IMR-90 (cell line): ENCODE data around the gene QKI.
A peak's percentile ranks its signal among the peaks of the same experiment; 100 is the strongest.

Experiments
- CEBPB ChIP-seq: IDR thresholded peaks from 2 replicates; pipeline ENCODE4 v1.6.1; 2012; ENCODE audit warnings: low read depth, low read length, improper control_type of control experiment
- CHD1 ChIP-seq: IDR thresholded peaks from 2 replicates; pipeline ENCODE4 v1.6.1; 2012; ENCODE audit warnings: low read depth, low read length, improper control_type of control experiment
- TF ChIP-seq, protein P1 (sequence below): conservative IDR thresholded peaks from 2 replicates; pipeline ENCODE4 v1.5.1; 2012; ENCODE audit warnings: mild to moderate bottlenecking, low read depth, low read length, improper control_type of control experiment

DNA sequence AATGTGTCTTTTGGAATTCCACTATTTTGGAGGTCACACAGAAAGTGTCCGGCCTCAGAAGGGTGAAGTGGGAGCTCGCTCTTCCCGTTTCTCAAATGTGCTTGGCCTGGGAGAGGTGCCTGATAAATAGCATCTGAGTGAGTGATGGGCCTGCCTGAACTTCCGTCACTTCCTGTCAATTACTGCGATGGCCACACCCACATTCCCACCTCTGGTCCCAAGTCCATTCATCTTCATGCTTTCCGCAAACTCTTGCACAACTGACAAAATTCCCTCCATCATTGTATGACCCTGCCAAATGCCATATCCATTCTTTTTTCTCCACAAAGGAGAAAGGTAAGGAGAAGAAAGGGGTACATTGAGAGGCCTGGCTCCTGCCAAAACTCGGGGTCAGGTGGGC, 169.0 kb downstream of the QKI start:
- TF ChIP-seq, protein P1, sequence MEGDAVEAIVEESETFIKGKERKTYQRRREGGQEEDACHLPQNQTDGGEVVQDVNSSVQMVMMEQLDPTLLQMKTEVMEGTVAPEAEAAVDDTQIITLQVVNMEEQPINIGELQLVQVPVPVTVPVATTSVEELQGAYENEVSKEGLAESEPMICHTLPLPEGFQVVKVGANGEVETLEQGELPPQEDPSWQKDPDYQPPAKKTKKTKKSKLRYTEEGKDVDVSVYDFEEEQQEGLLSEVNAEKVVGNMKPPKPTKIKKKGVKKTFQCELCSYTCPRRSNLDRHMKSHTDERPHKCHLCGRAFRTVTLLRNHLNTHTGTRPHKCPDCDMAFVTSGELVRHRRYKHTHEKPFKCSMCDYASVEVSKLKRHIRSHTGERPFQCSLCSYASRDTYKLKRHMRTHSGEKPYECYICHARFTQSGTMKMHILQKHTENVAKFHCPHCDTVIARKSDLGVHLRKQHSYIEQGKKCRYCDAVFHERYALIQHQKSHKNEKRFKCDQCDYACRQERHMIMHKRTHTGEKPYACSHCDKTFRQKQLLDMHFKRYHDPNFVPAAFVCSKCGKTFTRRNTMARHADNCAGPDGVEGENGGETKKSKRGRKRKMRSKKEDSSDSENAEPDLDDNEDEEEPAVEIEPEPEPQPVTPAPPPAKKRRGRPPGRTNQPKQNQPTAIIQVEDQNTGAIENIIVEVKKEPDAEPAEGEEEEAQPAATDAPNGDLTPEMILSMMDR, result no peak
- TF ChIP-seq CHD1, result no peak
- 0 out of 2 replicates have a peak, but pooled peaks have one; percentile 18 for TF ChIP-seq CEBPB
